ENCODE results near the gene GCK.

The GCK gene

GRCh38 chr7:44189286-44189992 is at the start of gene GCK:
Gene GCK (minus strand): TSS chr7:44189439. CDS start chr7:44188953, 486 bp downstream.
- Histone ChIP-seq H3K4me3 (no peak within 1 kb of the TSS), H3K27ac (no peak within 1 kb of the TSS)

GRCh38 chr7:44238116-44238695 is 49.0 kb upstream of the GCK start:
- no peak overlapping the region for H3K27ac ChIP-seq
- H3K4me3 ChIP-seq, result no peak overlapping the region

GRCh38 chr7:44237696-44238095 is 48.5 kb upstream of the GCK start:
- H3K27ac ChIP-seq, result no peak overlapping the region

GRCh38 chr7:44236333-44236728 is 47.1 kb upstream of the GCK start:
- no peak overlapping the region for H3K4me3 ChIP-seq
- no peak overlapping the region for H3K27ac ChIP-seq

More at GRCh38 chr7:44237696-44238095, 48.5 kb upstream of the GCK start:
- H3K4me3 ChIP-seq, result no peak overlapping the region

GRCh38 chr7:44235582-44236332 is 46.5 kb upstream of the GCK start:
- Histone ChIP-seq H3K4me3 (no peak overlapping the region), H3K27ac (no peak overlapping the region)

GRCh38 chr7:44235066-44235465 is 45.8 kb upstream of the GCK start:
- Histone ChIP-seq H3K27ac (no peak overlapping the region), H3K4me3 (no peak overlapping the region)

GRCh38 chr7:44232901-44233715 is 43.9 kb upstream of the GCK start:
- no peak overlapping the region for H3K27ac ChIP-seq
- no peak overlapping the region for H3K4me3 ChIP-seq

- Histone ChIP-seq H3K27ac (no peak overlapping the region), H3K4me3 (no peak overlapping the region)
Measured at GRCh38 chr7:44232396-44232795, 43.2 kb upstream of the GCK start.

GRCh38 chr7:44231088-44231487 is 41.8 kb upstream of the GCK start:
- no peak overlapping the region for H3K4me3 ChIP-seq
- no peak overlapping the region for H3K27ac ChIP-seq

GRCh38 chr7:44230286-44230685 is 41.0 kb upstream of the GCK start:
- no peak overlapping the region for H3K4me3 ChIP-seq
- no peak overlapping the region for H3K27ac ChIP-seq

GRCh38 chr7:44229546-44230105 is 40.4 kb upstream of the GCK start:
- no peak overlapping the region for H3K4me3 ChIP-seq

GRCh38 chr7:44228571-44229350 is 39.5 kb upstream of the GCK start:
- no peak overlapping the region for H3K4me3 ChIP-seq
- H3K27ac ChIP-seq, result no peak overlapping the region

More at GRCh38 chr7:44229546-44230105, 40.4 kb upstream of the GCK start:
- no peak overlapping the region for H3K27ac ChIP-seq

- Histone ChIP-seq H3K27ac (no peak overlapping the region), H3K4me3 (no peak overlapping the region)
Measured at GRCh38 chr7:44227911-44228310, 38.7 kb upstream of the GCK start.

GRCh38 chr7:44226396-44226753 is 37.1 kb upstream of the GCK start:
- no peak overlapping the region for H3K4me3 ChIP-seq
- no peak overlapping the region for H3K27ac ChIP-seq

GRCh38 chr7:44225566-44226395 is 36.5 kb upstream of the GCK start:
- Histone ChIP-seq H3K27ac (no peak overlapping the region), H3K4me3 (no peak overlapping the region)

GRCh38 chr7:44224974-44225565 is 35.8 kb upstream of the GCK start:
- H3K4me3 ChIP-seq, result no peak overlapping the region
- H3K27ac ChIP-seq, result no peak overlapping the region

- Histone ChIP-seq H3K27ac (no peak overlapping the region), H3K4me3 (no peak overlapping the region)
Measured at GRCh38 chr7:44224080-44224973, 35.1 kb upstream of the GCK start.
